Activated CD4-positive, alpha-beta T cell treated with anti-CD3 and anti-CD28 coated beads for 24 hours (primary cell): ENCODE data around the gene FOXP1.

Experiments used
- DNase-seq, 2 donors: peaks; one replicate each; pipeline ENCODE4 v3.0.0-alpha.2; 2020; ENCODE audit warnings: low read depth in 2 of 2

FOXP1 gene

DNA sequence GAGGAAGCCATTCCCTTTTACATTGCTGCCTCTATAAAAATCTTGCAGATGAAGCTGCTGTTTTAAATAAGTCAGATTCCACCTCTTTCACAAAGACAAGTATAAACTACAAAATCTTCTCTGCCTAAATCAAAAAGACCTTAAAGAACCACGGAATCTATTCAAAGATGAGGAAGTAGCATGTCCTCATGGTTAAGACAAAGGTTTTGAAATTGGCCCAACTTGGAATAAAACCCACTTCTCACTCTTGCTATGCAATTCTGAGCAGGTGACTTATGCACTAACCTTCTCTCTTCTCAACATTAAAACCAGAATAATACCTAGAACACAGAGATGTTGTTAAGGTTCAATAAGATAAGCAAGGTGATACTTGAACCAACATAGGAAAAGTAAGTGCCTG is 97.6 kb downstream of the FOXP1 start:
- no peak for DNase-seq

DNA sequence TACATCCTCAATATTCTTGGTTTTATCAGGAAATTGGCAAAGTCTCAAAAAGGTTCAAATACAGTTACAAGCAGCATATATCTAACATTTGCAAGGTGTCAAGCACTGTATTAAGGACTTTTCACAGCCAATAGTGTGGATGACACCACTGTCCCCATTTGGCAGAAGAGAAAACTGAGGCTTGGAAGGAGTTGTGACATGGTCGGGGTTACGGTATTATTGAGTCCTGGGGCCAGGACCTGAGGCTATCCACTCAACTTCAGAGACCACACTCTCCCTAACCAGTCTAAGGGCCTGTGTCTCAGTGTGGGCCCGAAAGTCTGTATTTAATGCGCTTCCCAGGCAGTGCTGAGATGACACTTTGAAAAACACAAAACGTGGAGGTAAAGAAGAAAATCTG is 99.1 kb downstream of the FOXP1 start:
- DNase-seq = no peak

GRCh38 chr3:71484047-71484446 is 99.5 kb downstream of the FOXP1 start:
- no peak for DNase-seq

- DNase-seq = no peak
Observed at GRCh38 chr3:71482771-71483170, 100.8 kb downstream of the FOXP1 start.

GRCh38 chr3:71478568-71478967 is 105.0 kb downstream of the FOXP1 start:
- DNase-seq = peak; percentile 52

DNA sequence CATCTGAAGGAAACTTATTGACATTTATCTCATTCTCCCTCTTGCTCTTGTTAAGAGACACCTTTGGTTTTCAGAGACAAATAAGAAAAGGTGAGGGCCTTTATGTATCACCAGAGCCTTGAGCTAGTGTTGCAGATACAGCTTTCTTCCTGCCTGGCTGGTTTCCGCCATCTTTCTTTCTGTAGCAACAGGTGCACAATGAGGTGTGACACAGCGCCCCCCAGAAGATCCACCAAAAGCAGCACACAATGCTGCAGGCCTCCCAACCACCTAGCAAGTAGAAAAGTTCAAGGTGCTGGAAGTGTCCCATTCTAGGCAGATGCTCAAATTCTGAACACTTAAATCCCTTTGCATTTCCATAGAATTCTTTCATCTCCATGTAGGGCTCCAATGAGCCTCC is 106.6 kb downstream of the FOXP1 start:
- DNase-seq = no peak

DNA sequence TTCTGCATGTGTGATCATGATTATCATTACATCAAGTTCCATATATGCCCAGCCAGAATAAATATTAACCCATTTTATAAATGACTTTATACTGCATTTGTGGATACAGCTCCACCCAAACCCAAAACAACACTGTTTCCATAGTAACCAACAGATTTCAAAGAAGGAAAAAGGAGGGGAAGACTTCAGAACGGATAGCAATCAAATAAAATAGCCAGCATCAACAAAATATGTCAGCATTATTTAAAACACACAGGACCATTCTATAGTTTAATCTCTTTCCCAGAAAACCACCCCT is 114.4 kb downstream of the FOXP1 start:
- DNase-seq = no peak

DNA sequence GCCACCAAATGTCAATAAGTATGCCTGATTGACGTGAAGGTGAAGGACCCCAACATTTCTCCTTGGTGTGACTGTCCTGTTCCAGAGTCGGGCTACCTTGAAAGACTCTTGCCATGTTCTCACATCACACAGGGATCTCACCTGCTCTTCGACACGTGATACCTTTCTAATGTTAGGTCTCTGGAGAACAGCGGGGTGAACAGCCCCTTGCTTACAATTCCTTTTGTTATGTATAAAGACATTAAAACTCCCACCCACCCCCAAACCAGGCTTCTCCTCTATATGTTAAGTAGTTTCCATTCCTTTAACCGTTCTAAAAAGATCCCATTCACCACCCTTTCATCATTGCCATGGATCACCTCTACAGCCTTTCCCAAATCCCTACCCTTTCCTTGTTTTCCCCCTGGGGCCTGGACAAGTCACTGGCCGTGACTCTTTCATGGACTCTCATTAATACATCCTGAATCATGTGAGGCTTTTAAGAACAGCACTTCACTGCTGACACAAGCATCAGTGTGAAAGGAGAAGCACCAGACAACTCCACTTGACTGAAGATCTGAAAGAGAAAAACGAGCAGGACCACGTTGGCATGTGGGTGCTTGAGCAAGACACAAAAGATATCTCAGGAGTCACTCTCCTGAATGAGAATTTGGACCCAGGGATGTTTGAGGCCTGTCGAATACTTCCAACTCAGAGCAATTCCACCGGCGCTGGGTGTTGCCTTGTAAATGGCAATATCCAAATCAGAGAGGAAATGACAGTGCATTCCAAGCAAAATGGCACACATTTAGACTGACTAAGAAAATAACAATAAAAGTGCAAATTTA is 115.0 kb downstream of the FOXP1 start:
- no peak for DNase-seq

DNA sequence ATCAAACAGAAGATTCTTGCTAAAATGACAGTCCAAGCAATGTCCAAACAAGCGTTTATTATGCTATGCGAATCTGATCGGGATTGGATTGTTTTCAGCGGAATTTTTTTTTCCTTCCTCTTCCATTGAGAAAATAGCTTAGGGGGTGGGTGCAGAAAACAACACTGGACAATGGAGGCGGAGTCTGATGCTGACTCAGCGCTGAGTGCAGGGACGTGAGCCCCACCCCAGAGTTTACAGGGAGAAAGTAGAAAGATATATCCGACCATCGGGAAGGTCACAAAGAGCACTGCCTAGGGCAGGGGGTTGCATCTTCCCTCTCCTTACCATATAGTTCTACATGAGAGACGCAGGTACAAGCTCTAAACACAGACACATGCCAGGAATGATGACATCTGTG is 117.0 kb downstream of the FOXP1 start:
- DNase-seq = no peak

DNA sequence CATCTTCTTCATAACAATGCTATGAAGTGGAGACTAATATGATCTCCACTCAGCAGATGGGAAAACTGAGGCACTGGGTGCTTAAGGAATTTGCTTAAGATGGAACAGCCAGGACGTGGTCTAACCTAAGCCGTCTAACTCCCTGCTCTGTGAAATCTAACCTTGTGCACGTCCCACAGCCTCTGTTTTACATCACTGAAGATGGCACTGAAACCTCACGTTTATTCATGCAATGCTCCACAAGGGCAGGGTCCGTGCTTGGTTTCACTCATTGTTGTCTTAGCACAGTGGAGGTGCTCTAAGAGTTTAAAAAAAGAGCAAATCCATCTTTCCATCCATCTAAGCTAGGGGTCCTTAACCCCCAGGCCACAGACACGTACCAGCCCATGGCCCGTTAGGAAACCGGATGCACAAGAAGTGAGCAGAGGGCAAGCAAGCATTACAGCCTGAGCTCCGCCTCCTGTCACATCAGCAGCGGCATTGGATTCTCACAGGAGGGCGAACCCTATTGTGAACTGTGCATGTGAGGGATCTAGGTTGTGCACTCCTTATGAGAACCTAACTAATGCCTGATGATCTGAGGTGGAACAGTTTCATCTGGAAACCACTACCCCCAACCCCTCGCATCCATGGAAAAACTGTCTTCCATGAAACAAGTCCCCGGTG is 118.0 kb downstream of the FOXP1 start:
- DNase-seq = no peak

- DNase-seq = no peak
Observed at GRCh38 chr3:71464613-71465012, 118.9 kb downstream of the FOXP1 start.

- no peak for DNase-seq
Observed at GRCh38 chr3:71463617-71464016, 119.9 kb downstream of the FOXP1 start.

GRCh38 chr3:71462586-71462985 is 120.9 kb downstream of the FOXP1 start:
- no peak for DNase-seq

DNA sequence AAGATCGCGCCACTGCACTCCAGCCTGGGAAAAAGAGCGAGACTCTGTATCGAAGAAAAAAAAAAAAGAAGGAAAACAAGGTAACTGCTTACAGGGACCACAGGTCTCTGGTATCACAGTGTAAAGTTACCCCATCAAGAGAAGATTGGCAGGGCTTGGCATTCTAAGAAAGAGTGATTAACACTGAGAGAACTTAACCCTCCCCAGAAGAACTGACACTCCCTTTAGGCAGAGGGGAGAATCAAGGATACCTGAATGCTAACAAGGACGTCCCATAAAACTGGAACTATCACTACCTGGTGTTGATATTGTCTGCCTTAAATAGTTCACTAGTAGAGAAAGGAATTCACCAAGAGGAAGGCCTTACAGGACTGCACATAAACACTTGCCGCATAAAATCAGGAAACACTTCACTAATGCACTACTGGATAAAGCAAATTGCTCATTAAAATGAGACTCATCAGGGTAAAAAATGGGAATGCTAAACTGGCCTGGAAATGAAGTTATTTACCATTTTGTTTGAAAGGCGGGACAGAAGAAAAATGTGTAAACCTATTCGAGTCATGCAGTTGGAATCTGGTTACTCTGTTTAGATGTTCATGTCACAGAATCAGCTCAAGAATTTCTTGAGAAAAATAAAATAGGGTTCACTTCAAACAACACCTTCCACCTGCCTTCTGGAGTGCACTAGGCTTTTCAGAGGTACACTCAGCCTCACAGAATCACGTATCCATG is 121.6 kb downstream of the FOXP1 start:
- no peak for DNase-seq

GRCh38 chr3:71461114-71461513 is 122.4 kb downstream of the FOXP1 start:
- DNase-seq = no peak

- no peak for DNase-seq
Observed at GRCh38 chr3:71458895-71459294, 124.6 kb downstream of the FOXP1 start.

DNA sequence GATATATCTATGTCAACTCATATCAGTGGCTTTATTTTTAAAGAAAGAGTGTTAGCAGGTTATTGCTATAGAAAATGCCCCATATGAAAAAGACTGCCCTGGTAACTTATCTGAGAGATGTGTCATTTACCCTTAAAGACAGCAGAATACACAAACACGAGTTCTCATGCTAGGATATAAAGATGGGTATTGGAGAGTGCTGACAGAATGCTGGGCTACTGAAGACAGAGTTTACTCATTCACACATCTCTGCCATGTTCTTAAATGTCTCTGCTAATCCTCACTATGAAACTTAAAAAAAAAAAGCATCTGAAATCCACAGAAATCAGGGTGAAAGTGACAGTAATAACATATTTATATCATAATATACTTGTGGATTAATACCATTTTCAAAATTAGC is 126.7 kb downstream of the FOXP1 start:
- no peak for DNase-seq

- DNase-seq = no peak
Observed at GRCh38 chr3:71456156-71456555, 127.4 kb downstream of the FOXP1 start.

DNA sequence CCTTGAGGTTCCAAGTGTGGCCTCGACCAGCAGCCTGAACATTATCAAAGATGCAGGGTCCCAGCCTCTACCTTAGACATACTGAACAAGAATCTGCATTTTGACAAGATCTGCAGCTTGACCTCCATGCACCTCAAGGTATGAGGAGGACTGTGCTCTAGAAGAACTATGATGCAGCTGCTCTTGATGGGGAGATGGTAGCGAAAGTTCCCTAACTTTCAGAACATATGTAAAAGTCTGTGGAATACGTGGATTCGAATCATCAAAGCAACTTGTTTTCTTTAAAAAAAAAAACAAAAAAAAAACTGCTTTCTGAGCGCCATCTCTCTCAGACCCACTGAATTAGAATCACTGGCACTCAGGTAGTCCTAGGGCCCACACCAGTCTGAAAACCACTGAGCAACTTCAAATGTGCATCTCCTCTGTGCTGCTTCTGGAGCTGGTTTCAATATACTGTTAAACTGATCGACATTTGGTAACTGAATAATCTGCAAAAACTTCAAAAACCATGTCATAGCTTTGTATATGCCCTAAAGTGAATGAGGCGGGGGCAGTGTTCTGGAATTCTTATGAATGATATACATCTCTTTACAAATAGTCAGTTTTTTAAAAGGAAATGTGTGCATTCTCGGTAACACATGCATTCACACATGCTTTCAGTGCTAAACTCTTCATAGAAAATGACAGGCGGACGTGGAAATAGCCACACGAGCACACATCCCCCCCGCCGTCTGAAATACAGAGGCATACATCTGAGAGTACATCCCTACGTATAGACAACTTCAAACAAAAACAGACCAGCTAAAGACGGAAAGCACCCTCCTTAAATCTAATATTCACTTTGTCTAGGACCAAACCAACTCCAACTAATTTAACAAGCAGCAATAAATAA is 128.8 kb downstream of the FOXP1 start:
- no peak for DNase-seq

DNA sequence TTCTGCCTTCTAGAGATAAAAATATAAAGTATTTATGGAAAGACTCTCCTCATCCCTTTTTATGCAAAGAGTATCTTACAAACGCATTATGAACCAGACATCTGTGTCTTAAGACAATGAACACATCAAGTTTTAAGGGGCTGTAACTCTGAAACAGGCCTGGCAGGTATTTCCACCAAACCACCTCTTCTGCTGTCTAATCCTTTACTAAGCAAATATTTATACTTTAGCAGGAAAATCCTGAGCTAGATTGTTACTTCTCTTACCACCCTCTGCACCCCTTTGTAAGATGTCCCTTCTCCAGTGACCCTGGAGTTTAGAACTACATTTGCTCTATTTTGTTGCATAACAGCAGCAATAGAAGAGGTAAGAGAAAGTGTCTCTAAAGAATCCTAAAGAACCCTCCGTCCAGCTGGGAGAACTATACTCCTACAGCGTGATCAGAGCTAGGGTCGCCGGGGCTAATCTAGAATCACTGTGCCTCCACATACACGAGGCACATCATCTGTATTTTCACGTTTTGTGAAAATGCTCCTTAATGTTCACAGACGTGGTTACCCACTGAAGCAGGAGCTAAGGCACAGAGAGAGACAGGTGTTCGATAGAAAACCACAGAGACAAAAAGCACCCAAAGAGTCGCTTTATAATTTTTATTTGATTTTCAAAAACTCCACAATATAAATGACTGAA is 129.6 kb downstream of the FOXP1 start:
- DNase-seq = no peak

GRCh38 chr3:71453319-71453718 is 130.2 kb downstream of the FOXP1 start:
- no peak for DNase-seq
